Osteoblast (primary cell): ENCODE measurements around the gene IBSP. TPM values are rescaled to one million over a fixed set of nuclear protein-coding genes. Genes with fewer than 3 reads are reported as not detected.

Experiments used
- DNase-seq: peaks from one replicate; pipeline ENCODE4 v3.0.0; 2011; ENCODE audit warnings: low spot score, mixed read lengths; ENCODE audit not compliant: insufficient read length; ENCODE audit errors: missing footprints
- H2AFZ ChIP-seq: 2 replicates; pipeline ENCODE4 v1.6.0; 2011; ENCODE audit warnings: mild to moderate bottlenecking, low read length
- H3K27ac ChIP-seq: 2 replicates; pipeline ENCODE4 v1.5.1; 2011; ENCODE audit warnings: mild to moderate bottlenecking, low read depth, low read length, moderate library complexity
- H3K27me3 ChIP-seq: 2 replicates; pipeline ENCODE4 v1.6.0; 2012; ENCODE audit warnings: mild to moderate bottlenecking, control low read depth, inconsistent platforms, low read length, moderate library complexity; ENCODE audit not compliant: insufficient read depth
- H3K36me3 ChIP-seq: 2 replicates; pipeline ENCODE4 v1.5.1; 2011; ENCODE audit warnings: mild to moderate bottlenecking, low read length, control low read depth, moderate library complexity; ENCODE audit not compliant: insufficient read depth
- H3K4me1 ChIP-seq: 2 replicates; pipeline ENCODE4 v1.5.1; 2011; ENCODE audit warnings: mild to moderate bottlenecking, low read length, control low read depth, moderate library complexity; ENCODE audit not compliant: insufficient read depth
- H3K4me2 ChIP-seq: 2 replicates; pipeline ENCODE4 v1.6.0; 2011; ENCODE audit warnings: mild to moderate bottlenecking, low read length; ENCODE audit not compliant: insufficient read depth
- H3K4me3 ChIP-seq: fragments of 200-600 bp; sonication (generic); 3 replicates; pipeline ENCODE4 v1.5.1; 2012; ENCODE audit warnings: mild to moderate bottlenecking, low read length, inconsistent platforms; ENCODE audit not compliant: insufficient read depth
- H3K79me2 ChIP-seq: 2 replicates; pipeline ENCODE4 v1.6.0; 2012; ENCODE audit warnings: mild to moderate bottlenecking, low read length, control low read depth, inconsistent platforms; ENCODE audit not compliant: insufficient read depth
- H3K9me3 ChIP-seq: 2 replicates; pipeline ENCODE4 v1.5.1; 2011; ENCODE audit warnings: low read depth, low read length, control low read depth
- H4K20me1 ChIP-seq: 2 replicates; pipeline ENCODE4 v1.6.0; 2012; ENCODE audit warnings: mild to moderate bottlenecking, low read length, control low read depth; ENCODE audit not compliant: insufficient read depth
- total RNA-seq: library from RNA; depleted of rRNA; stranded (reverse); fragments of >200 nt; gene quantifications from 2 replicates; pipeline ENCODE4 v1.2.3, GENCODE V29; 2012
- TF ChIP-seq, protein P1 (sequence below): IDR thresholded peaks from 2 replicates; pipeline ENCODE4 v1.5.1; 2011; ENCODE audit warnings: mild to moderate bottlenecking, low read depth, low read length, moderate library complexity; ENCODE audit errors: extremely low read depth

IBSP gene
- total RNA-seq, 1 donor = 15.6 TPM

DNA sequence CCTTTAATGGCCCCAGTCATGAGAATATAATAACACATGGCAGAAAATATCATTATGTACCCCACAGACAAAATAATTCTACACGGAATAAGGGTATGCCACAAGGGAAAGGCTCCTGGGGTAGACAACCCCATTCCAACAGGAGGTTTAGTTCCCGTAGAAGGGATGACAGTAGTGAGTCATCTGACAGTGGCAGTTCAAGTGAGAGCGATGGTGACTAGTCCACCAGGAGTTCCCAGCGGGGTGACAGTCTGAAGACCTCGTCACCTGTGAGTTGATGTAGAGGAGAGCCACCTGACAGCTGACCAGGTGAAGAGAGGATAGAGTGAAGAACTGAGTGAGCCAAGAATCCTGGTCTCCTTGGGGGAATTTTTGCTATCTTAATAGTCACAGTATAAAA is 46.9 kb downstream of the IBSP start:
- no peak overlapping the region for H3K27ac ChIP-seq
- H3K36me3 ChIP-seq = no peaks in the 10 kb centered on the region
- DNase-seq = no peak
- no peaks in the 10 kb centered on the region for H3K9me3 ChIP-seq
- TF ChIP-seq, protein P1, sequence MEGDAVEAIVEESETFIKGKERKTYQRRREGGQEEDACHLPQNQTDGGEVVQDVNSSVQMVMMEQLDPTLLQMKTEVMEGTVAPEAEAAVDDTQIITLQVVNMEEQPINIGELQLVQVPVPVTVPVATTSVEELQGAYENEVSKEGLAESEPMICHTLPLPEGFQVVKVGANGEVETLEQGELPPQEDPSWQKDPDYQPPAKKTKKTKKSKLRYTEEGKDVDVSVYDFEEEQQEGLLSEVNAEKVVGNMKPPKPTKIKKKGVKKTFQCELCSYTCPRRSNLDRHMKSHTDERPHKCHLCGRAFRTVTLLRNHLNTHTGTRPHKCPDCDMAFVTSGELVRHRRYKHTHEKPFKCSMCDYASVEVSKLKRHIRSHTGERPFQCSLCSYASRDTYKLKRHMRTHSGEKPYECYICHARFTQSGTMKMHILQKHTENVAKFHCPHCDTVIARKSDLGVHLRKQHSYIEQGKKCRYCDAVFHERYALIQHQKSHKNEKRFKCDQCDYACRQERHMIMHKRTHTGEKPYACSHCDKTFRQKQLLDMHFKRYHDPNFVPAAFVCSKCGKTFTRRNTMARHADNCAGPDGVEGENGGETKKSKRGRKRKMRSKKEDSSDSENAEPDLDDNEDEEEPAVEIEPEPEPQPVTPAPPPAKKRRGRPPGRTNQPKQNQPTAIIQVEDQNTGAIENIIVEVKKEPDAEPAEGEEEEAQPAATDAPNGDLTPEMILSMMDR = no peak
- no peak overlapping the region for H3K4me2 ChIP-seq
- peaks cover 10% of the 10 kb centered on the region for H3K4me1 ChIP-seq
- H3K4me3 ChIP-seq = no peak overlapping the region
- no peaks in the 10 kb centered on the region for H3K79me2 ChIP-seq
- no peaks in the 10 kb centered on the region for H4K20me1 ChIP-seq
- peaks cover 5% of the 10 kb centered on the region for H3K27me3 ChIP-seq
- H2AFZ ChIP-seq = no peak overlapping the region

DNA sequence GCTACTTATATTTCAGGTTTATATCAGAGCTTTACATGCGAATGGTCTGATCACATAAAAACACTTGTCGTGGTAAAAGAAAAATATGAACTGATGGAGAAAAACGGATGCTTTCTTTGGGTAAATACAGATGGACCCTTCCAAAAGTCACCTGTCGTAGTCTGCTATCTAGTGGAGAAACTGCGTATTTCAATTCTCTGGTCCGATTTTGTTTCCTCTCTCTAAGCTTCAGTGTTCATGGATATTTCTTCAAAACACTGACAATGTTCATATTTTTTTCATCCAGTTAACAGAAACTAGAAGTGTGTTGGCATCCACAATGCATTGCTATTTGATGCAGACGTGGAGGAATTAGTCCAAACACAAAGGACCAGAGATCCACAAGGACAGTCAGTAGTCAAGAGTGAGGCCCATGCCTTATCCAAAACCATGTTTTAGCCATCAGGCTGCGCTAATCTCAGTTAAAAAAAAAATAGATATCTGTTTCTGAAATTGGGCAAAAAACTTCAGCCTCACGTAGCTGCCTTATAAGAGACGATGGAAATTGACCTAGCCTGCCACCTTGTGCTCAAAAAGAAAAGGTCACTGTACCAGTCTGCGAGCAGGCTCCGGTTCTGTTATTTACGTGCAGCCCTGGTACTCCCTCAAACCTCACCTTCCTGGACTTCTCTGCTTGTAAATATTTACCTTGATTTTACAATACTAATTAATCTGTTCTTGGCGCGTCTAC is 49.4 kb downstream of the IBSP start:
- Histone ChIP-seq H3K9me3 (no peaks in the 10 kb centered on the region), H3K4me3 (peak overlapping the region; percentile 57), H3K27me3 (peaks cover 5% of the 10 kb centered on the region), H3K36me3 (no peaks in the 10 kb centered on the region), H3K27ac (no peak overlapping the region), H3K4me1 (peaks cover 4% of the 10 kb centered on the region), H4K20me1 (no peaks in the 10 kb centered on the region), H3K79me2 (no peaks in the 10 kb centered on the region), H2AFZ (peak overlapping the region; percentile 83), H3K4me2 (peak overlapping the region; percentile 77)
- DNase-seq = no peak
- TF ChIP-seq, protein P1 = peak; percentile 64

DNA sequence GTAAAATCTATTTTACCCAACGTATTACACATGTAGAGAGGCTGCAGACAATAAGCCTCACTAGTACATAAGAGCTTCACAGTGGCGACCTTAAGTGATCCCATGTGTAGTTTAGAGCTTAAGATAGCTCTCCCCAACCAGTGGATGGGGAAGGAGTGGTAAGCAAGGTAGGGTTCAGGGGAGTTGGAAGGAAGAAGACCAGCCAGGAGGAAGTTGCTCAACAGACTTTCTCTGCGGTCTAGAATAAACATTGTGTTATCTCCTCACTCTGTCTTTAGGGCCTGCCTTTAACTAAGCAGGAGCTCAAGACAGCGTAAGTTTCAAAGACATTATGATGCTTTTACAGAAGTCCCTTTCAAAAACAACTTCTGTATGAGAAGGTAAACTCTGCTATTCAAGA is 50.3 kb downstream of the IBSP start:
- TF ChIP-seq, protein P1 = no peak
- H3K27ac ChIP-seq = no peak overlapping the region
- H2AFZ ChIP-seq = no peak overlapping the region
- no peak overlapping the region for H3K4me3 ChIP-seq
- H3K4me2 ChIP-seq = no peak overlapping the region
- H4K20me1 ChIP-seq = no peaks in the 10 kb centered on the region
- H3K27me3 ChIP-seq = peaks cover 5% of the 10 kb centered on the region
- H3K9me3 ChIP-seq = no peaks in the 10 kb centered on the region
- DNase-seq = no peak
- no peaks in the 10 kb centered on the region for H3K36me3 ChIP-seq
- no peaks in the 10 kb centered on the region for H3K4me1 ChIP-seq
- no peaks in the 10 kb centered on the region for H3K79me2 ChIP-seq

GRCh38 chr4:87851332-87851731 is 52.0 kb downstream of the IBSP start:
- Histone ChIP-seq H3K27ac (no peak overlapping the region), H2AFZ (peak overlapping the region; percentile 21), H3K27me3 (peaks cover 5% of the 10 kb centered on the region), H3K36me3 (no peaks in the 10 kb centered on the region), H4K20me1 (no peaks in the 10 kb centered on the region), H3K4me1 (no peaks in the 10 kb centered on the region), H3K4me2 (no peak overlapping the region), H3K9me3 (no peaks in the 10 kb centered on the region), H3K79me2 (no peaks in the 10 kb centered on the region), H3K4me3 (no peak overlapping the region)
- no peak for DNase-seq
- TF ChIP-seq, protein P1 = no peak
